Measurements from ENCODE around the gene CMPK2. TPM values are rescaled to one million over a fixed set of nuclear protein-coding genes. Genes with fewer than 3 reads are reported as not detected.

CMPK2 gene
- total RNA-seq, 1 experiment from 2014 or later, result 26.6 TPM

GRCh38 chr2:6872394-6872793 lies 6.7 kb upstream of the CMPK2 start:
- intact Hi-C loops (cut with micrococcal nuclease; ENCODE audit: unreplicated experiment), result no loop called here
- Mint-ChIP-seq H3K4me3 (ENCODE audit: low read depth, unreplicated experiment) (no peak overlapping the region), H3K4me1 (ENCODE audit: low read depth, unreplicated experiment) (no peaks in the 10 kb centered on the region), H3K36me3 (ENCODE audit: insufficient read depth, unreplicated experiment) (peaks cover 3% of the 10 kb centered on the region), H3K9me3 (ENCODE audit: low read depth, unreplicated experiment) (no peaks in the 10 kb centered on the region), H3K27ac (ENCODE audit: unreplicated experiment) (no peak overlapping the region), H3K27me3 (ENCODE audit: unreplicated experiment) (no peaks in the 10 kb centered on the region)
- no TSS peak for BruUV-seq (replicated peaks)
- CTCF ChIA-PET, result no interaction called here
- no peak for TF ChIP-seq CTCF (IDR thresholded peaks at IDR 0.05; ENCODE audit: unreplicated experiment)
- no peak for DNase-seq

- CTCF ChIA-PET, result interaction anchor here (1.0 kb wide), 1 partner anchor 66 kb away, joined by 3 read pairs; no protein-coding TSS in a partner anchor
- Mint-ChIP-seq H3K4me1 (ENCODE audit: low read depth, unreplicated experiment) (peaks cover 14% of the 10 kb centered on the region), H3K27me3 (ENCODE audit: unreplicated experiment) (no peaks in the 10 kb centered on the region), H3K36me3 (ENCODE audit: insufficient read depth, unreplicated experiment) (peaks cover 9% of the 10 kb centered on the region), H3K4me3 (ENCODE audit: low read depth, unreplicated experiment) (no peak overlapping the region), H3K27ac (ENCODE audit: unreplicated experiment) (no peak overlapping the region), H3K9me3 (ENCODE audit: low read depth, unreplicated experiment) (no peaks in the 10 kb centered on the region)
- DNase-seq, result no peak
- no peak for TF ChIP-seq CTCF (IDR thresholded peaks at IDR 0.05; ENCODE audit: unreplicated experiment)
- BruUV-seq (replicated peaks), result TSS peak; percentile 69
- intact Hi-C loops (cut with micrococcal nuclease; ENCODE audit: unreplicated experiment), result loop anchor here (1.0 kb wide), 1 partner anchor 41 kb away; no protein-coding TSS in a partner anchor
These were observed 1.3 kb upstream of the CMPK2 start for GRCh38 chr2:6866982-6867381.

- peak overlapping the region; percentile 78 for H3K4me3 Mint-ChIP-seq (ENCODE audit: low read depth, unreplicated experiment)
- no peaks in the 10 kb centered on the region for H3K27me3 Mint-ChIP-seq (ENCODE audit: unreplicated experiment)
- CTCF ChIA-PET, result interaction anchor here (1.0 to 1.2 kb wide), 2 partner anchors 12 to 66 kb away, joined by 3 read pairs; no protein-coding TSS in a partner anchor
- TF ChIP-seq CTCF (IDR thresholded peaks at IDR 0.05; ENCODE audit: unreplicated experiment), result peak; percentile 38
- peak overlapping the region; percentile 47 for H3K27ac Mint-ChIP-seq (ENCODE audit: unreplicated experiment)
- peaks cover 14% of the 10 kb centered on the region for H3K4me1 Mint-ChIP-seq (ENCODE audit: low read depth, unreplicated experiment)
- BruUV-seq (replicated peaks), result no TSS peak
- peak; percentile 54 for DNase-seq
- peaks cover 9% of the 10 kb centered on the region for H3K36me3 Mint-ChIP-seq (ENCODE audit: insufficient read depth, unreplicated experiment)
- intact Hi-C loops (cut with micrococcal nuclease; ENCODE audit: unreplicated experiment), result loop anchor here (1.0 kb wide), 1 partner anchor 40 kb away; no protein-coding TSS in a partner anchor
- H3K9me3 Mint-ChIP-seq (ENCODE audit: low read depth, unreplicated experiment), result no peaks in the 10 kb centered on the region
These were observed 566 bp upstream of the CMPK2 start for GRCh38 chr2:6866275-6866671.

- no TSS peak for BruUV-seq (replicated peaks)
- intact Hi-C loops (cut with micrococcal nuclease; ENCODE audit: unreplicated experiment), result no loop called here
- DNase-seq, result no peak
- no peak for TF ChIP-seq CTCF (IDR thresholded peaks at IDR 0.05; ENCODE audit: unreplicated experiment)
- Mint-ChIP-seq H3K4me3 (ENCODE audit: low read depth, unreplicated experiment) (peak overlapping the region; percentile 78), H3K9me3 (ENCODE audit: low read depth, unreplicated experiment) (peaks cover 2% of the 10 kb centered on the region), H3K36me3 (ENCODE audit: insufficient read depth, unreplicated experiment) (peaks cover 9% of the 10 kb centered on the region), H3K27me3 (ENCODE audit: unreplicated experiment) (no peaks in the 10 kb centered on the region), H3K27ac (ENCODE audit: unreplicated experiment) (no peak overlapping the region), H3K4me1 (ENCODE audit: low read depth, unreplicated experiment) (peaks cover 14% of the 10 kb centered on the region)
- CTCF ChIA-PET, result no interaction called here
These were observed 773 bp downstream of the CMPK2 start for GRCh38 chr2:6864923-6865345.

Measured in Calu3 (cell line).